GM21381 (cell line): Measurements from ENCODE around the gene CAPZB.

Experiments used
- ATAC-seq: cut with Tn5 transposase; IDR thresholded peaks from one replicate; pipeline ENCODE4 v1.9.1; 2021; ENCODE audit warnings: mild to moderate bottlenecking, moderate library complexity; ENCODE audit not compliant: unreplicated experiment

Gene CAPZB

GRCh38 chr1:19336543-19336942 is 148.8 kb downstream of the CAPZB start:
- ATAC-seq: no peak

- no peak for ATAC-seq
Observed at GRCh38 chr1:19333587-19334354, 151.6 kb downstream of the CAPZB start.

- no peak for ATAC-seq
Observed at GRCh38 chr1:19332832-19333231, 152.5 kb downstream of the CAPZB start.

- no peak for ATAC-seq
Observed at GRCh38 chr1:19331262-19331878, 154.0 kb downstream of the CAPZB start.

GRCh38 chr1:19330449-19331135 is 154.7 kb downstream of the CAPZB start:
- ATAC-seq: no peak

- no peak for ATAC-seq
Observed at GRCh38 chr1:19329611-19330010, 155.7 kb downstream of the CAPZB start.

GRCh38 chr1:19329188-19329587 is 156.2 kb downstream of the CAPZB start:
- ATAC-seq: no peak

- ATAC-seq: no peak
Observed at GRCh38 chr1:19328486-19328885, 156.9 kb downstream of the CAPZB start.

GRCh38 chr1:19327736-19328135 is 157.6 kb downstream of the CAPZB start:
- ATAC-seq: no peak

- ATAC-seq: no peak
Observed at GRCh38 chr1:19327301-19327700, 158.0 kb downstream of the CAPZB start.

GRCh38 chr1:19326748-19327065 is 158.6 kb downstream of the CAPZB start:
- ATAC-seq: no peak

GRCh38 chr1:19325958-19326747 is 159.2 kb downstream of the CAPZB start:
- no peak for ATAC-seq

GRCh38 chr1:19325368-19325957 is 159.9 kb downstream of the CAPZB start:
- ATAC-seq: no peak

GRCh38 chr1:19324665-19324990 is 160.7 kb downstream of the CAPZB start:
- no peak for ATAC-seq

GRCh38 chr1:19323987-19324664 is 161.2 kb downstream of the CAPZB start:
- ATAC-seq: no peak

GRCh38 chr1:19322481-19322880 is 162.9 kb downstream of the CAPZB start:
- ATAC-seq: no peak

- ATAC-seq: no peak
Observed at GRCh38 chr1:19321071-19321470, 164.3 kb downstream of the CAPZB start.

GRCh38 chr1:19319196-19319595 is 166.1 kb downstream of the CAPZB start:
- ATAC-seq: no peak

GRCh38 chr1:19317126-19317910 is 168.0 kb downstream of the CAPZB start:
- no peak for ATAC-seq
